ENCODE measurements around the gene CDC42EP4.

- no peak for TF ChIP-seq CTCF (IDR thresholded peaks at IDR 0.05)
- no peak for TF ChIP-seq POLR2A (IDR thresholded peaks at IDR 0.05)
Observed at GRCh38 chr17:73269791-73270190, 42.0 kb downstream of the CDC42EP4 start.
